ENCODE data around the gene FBP1. TPM values are rescaled to one million over a fixed set of nuclear protein-coding genes. Genes with fewer than 3 reads are reported as not detected.
"Not testable (repeated sequence)": the region's sequence is repeated elsewhere in the genome, so short reads cannot be mapped to it uniquely, and the experiment has no call there.

Gene FBP1
- total and polyA plus RNA-seq, 2 donors (not counting 1 experiment from before 2014, with no cell fraction given), result not detected

- Histone ChIP-seq H3K9me3 (ENCODE audit: control insufficient read depth, insufficient read depth, low read depth, low read length) (no peaks in the 10 kb centered on the region), H4K20me1 (ENCODE audit: control insufficient read depth, extremely low read depth, insufficient read depth, low read length) (no peaks in the 10 kb centered on the region), H3K27me3 (ENCODE audit: control insufficient read depth, insufficient read depth, low read length) (peaks cover 2% of the 10 kb centered on the region), H3K9ac (ENCODE audit: insufficient read depth, low read length) (no peak overlapping the region), H3K36me3 (ENCODE audit: control insufficient read depth, insufficient read depth, low read length) (no peaks in the 10 kb centered on the region), H3K4me3 (replicated peaks in 1 of 4; ENCODE audit: control extremely low read depth in 1 of 4, insufficient read depth in 1 of 4, low read depth in 3 of 4, low read length in 4 of 4) (no peak overlapping the region), H3K27ac (ENCODE audit: insufficient read depth, low read length) (no peak overlapping the region), H3K4me2 (ENCODE audit: extremely low read depth, insufficient read depth, low read length) (no peak overlapping the region), H3K4me1 (ENCODE audit: control insufficient read depth, extremely low read depth, insufficient read depth, low read length) (no peaks in the 10 kb centered on the region), H2AFZ (ENCODE audit: low read length) (no peak overlapping the region), H3K79me2 (ENCODE audit: control insufficient read depth, insufficient read depth, low read length) (no peaks in the 10 kb centered on the region)
- no peak for TF ChIP-seq EZH2 (IDR thresholded peaks at IDR 0.05; ENCODE audit: low read length, missing control alignments)
- no peak for TF ChIP-seq CTCF (conservative IDR thresholded peaks at IDR 0.05 in 1 of 2, IDR thresholded peaks at IDR 0.05 in 1 of 2; ENCODE audit: low read depth in 1 of 2, low read length in 2 of 2)
- no peak for DNase-seq (ENCODE audit: low read depth in 2 of 2)
Measured at GRCh38 chr9:94591876-94592275, 47.4 kb downstream of the FBP1 start.

GRCh38 chr9:94591046-94591545 is 48.2 kb downstream of the FBP1 start:
- H3K9ac ChIP-seq (ENCODE audit: insufficient read depth, low read length); H3K27ac ChIP-seq (ENCODE audit: insufficient read depth, low read length); H3K4me3 ChIP-seq (replicated peaks in 1 of 4; ENCODE audit: control extremely low read depth in 1 of 4, insufficient read depth in 1 of 4, low read depth in 3 of 4, low read length in 4 of 4); H4K20me1 ChIP-seq (ENCODE audit: control insufficient read depth, extremely low read depth, insufficient read depth, low read length); H3K36me3 ChIP-seq (ENCODE audit: control insufficient read depth, insufficient read depth, low read length); DNase-seq (ENCODE audit: low read depth in 2 of 2); H3K27me3 ChIP-seq (ENCODE audit: control insufficient read depth, insufficient read depth, low read length); H2AFZ ChIP-seq (ENCODE audit: low read length); H3K4me2 ChIP-seq (ENCODE audit: extremely low read depth, insufficient read depth, low read length); H3K4me1 ChIP-seq (ENCODE audit: control insufficient read depth, extremely low read depth, insufficient read depth, low read length); H3K9me3 ChIP-seq (ENCODE audit: control insufficient read depth, insufficient read depth, low read depth, low read length); H3K79me2 ChIP-seq (ENCODE audit: control insufficient read depth, insufficient read depth, low read length): not testable (repeated sequence)

DNA sequence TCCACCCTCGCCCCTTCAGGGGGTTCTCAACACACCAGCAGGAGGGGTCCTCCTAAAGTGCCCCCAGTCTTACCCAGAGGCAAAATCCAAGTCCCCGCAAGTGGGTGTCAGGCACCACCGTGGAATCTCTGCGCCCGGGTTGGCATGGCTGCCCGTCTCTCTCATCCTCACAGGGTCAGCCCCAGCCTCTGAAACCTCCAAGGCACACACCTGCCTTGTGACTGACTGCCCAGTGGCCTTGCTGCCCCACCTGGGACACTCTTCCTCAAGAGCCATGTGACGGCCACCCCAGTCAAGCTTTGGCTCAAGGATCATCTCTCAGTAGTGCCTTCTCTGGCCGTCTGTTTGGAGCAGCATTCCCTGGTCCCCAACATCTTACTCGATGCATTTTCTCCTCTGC is 50.6 kb downstream of the FBP1 start:
- Histone ChIP-seq H3K4me3 (replicated peaks in 1 of 4; ENCODE audit: control extremely low read depth in 1 of 4, insufficient read depth in 1 of 4, low read depth in 3 of 4, low read length in 4 of 4) (no peak overlapping the region), H3K4me1 (ENCODE audit: control insufficient read depth, extremely low read depth, insufficient read depth, low read length) (no peaks in the 10 kb centered on the region), H2AFZ (ENCODE audit: low read length) (no peak overlapping the region), H3K9ac (ENCODE audit: insufficient read depth, low read length) (no peak overlapping the region), H3K79me2 (ENCODE audit: control insufficient read depth, insufficient read depth, low read length) (no peaks in the 10 kb centered on the region), H3K9me3 (ENCODE audit: control insufficient read depth, insufficient read depth, low read depth, low read length) (no peaks in the 10 kb centered on the region), H3K36me3 (ENCODE audit: control insufficient read depth, insufficient read depth, low read length) (no peaks in the 10 kb centered on the region), H4K20me1 (ENCODE audit: control insufficient read depth, extremely low read depth, insufficient read depth, low read length) (no peaks in the 10 kb centered on the region), H3K27me3 (ENCODE audit: control insufficient read depth, insufficient read depth, low read length) (peaks cover 2% of the 10 kb centered on the region), H3K27ac (ENCODE audit: insufficient read depth, low read length) (no peak overlapping the region), H3K4me2 (ENCODE audit: extremely low read depth, insufficient read depth, low read length) (no peak overlapping the region)
- TF ChIP-seq EZH2 (IDR thresholded peaks at IDR 0.05; ENCODE audit: low read length, missing control alignments) (no peak), CTCF (conservative IDR thresholded peaks at IDR 0.05 in 1 of 2, IDR thresholded peaks at IDR 0.05 in 1 of 2; ENCODE audit: low read depth in 1 of 2, low read length in 2 of 2) (no peak)
- no peak for DNase-seq (ENCODE audit: low read depth in 2 of 2)
